NCI-H524 treated with DMSO at 0.1 percent for 48 hours (cell line): ENCODE measurements around the gene RNF40.

ENCODE experiments used
- DNase-seq: peaks from one replicate; lab custom pipeline; 2025; lab: John Stamatoyannopoulos, UW

RNF40 gene

GRCh38 chr16:30761928-30762902 is at the start of gene RNF40, which contains the start of gene CFAP119:
TSS of gene RNF40 (plus strand) at chr16:30762322. CDS start at chr16:30762546, 224 bp downstream.
TSS of gene CFAP119 (minus strand) at chr16:30762062. CDS start at chr16:30761748, 314 bp downstream.
- peak; percentile 94 for DNase-seq

- no peak for DNase-seq
Measured at GRCh38 chr16:30715750-30716445, 46.2 kb upstream of the RNF40 start.

GRCh38 chr16:30720086-30720485 is 42.0 kb upstream of the RNF40 start:
- no peak for DNase-seq

GRCh38 chr16:30720694-30721093 is 41.4 kb upstream of the RNF40 start:
- DNase-seq: no peak

- DNase-seq: no peak
Measured at GRCh38 chr16:30721167-30721566, 41.0 kb upstream of the RNF40 start.

GRCh38 chr16:30721606-30722005 is 40.5 kb upstream of the RNF40 start:
- DNase-seq: peak; percentile 58

- no peak for DNase-seq
Measured at GRCh38 chr16:30722443-30722842, 39.7 kb upstream of the RNF40 start.

- DNase-seq: no peak
Measured at GRCh38 chr16:30722916-30723315, 39.2 kb upstream of the RNF40 start.

- DNase-seq: no peak
Measured at GRCh38 chr16:30723725-30724355, 38.3 kb upstream of the RNF40 start.

GRCh38 chr16:30724641-30725417 is 37.3 kb upstream of the RNF40 start:
- DNase-seq: no peak

- DNase-seq: no peak
Measured at GRCh38 chr16:30725418-30725792, 36.7 kb upstream of the RNF40 start.

GRCh38 chr16:30728321-30728720 is 33.8 kb upstream of the RNF40 start:
- DNase-seq: no peak

GRCh38 chr16:30728899-30729672 is 33.0 kb upstream of the RNF40 start:
- no peak for DNase-seq

- DNase-seq: no peak
Measured at GRCh38 chr16:30731411-30731810, 30.7 kb upstream of the RNF40 start.

- no peak for DNase-seq
Measured at GRCh38 chr16:30736995-30737793, 24.9 kb upstream of the RNF40 start.

GRCh38 chr16:30737794-30738648 is 24.1 kb upstream of the RNF40 start:
- DNase-seq: no peak

GRCh38 chr16:30738984-30739951 is 22.9 kb upstream of the RNF40 start:
- DNase-seq: no peak
